GM12864 (cell line): ENCODE results near the gene NTN5.
"Not testable (repeated sequence)": the region's sequence is repeated elsewhere in the genome, so short reads cannot be mapped to it uniquely, and the experiment has no call there.

ENCODE experiments used
- DNase-seq: peaks from one replicate; pipeline ENCODE4 v3.0.0-alpha.2; 2011; ENCODE audit warnings: low read depth
- H3K4me3 ChIP-seq: 2 replicates; pipeline ENCODE4 v1.5.1; 2011; ENCODE audit warnings: mild to moderate bottlenecking, low read depth, low read length, control low read depth
- TF ChIP-seq, protein P1 (sequence below): IDR thresholded peaks from 2 replicates; pipeline ENCODE4 v1.5.1; 2011; ENCODE audit warnings: low read depth, mild to moderate bottlenecking, moderate library complexity, low read length, control low read depth, inconsistent platforms; ENCODE audit errors: missing control alignments

The NTN5 gene

DNA sequence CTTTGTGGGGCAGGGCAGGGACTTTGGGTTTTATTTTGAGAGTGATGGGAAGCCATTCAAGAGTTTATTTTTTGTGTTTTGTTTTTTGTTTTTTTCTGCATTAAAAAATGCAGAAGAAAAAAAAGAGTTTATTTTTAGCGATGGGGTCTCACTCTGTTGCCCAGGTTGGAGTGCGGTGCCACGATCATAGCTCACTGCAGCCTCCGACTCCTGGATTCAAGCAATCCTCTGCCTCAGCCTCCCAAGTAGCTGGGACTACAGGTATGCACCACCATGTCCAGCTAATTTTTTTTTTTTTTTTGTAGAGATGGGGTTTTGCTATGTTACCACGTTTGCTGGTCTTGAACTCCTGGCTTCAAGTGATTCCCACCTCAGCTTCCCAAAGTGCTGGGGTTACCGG, 14.3 kb downstream of the NTN5 start:
- no peak for DNase-seq
- H3K4me3 ChIP-seq: no peak overlapping the region
- TF ChIP-seq, protein P1, sequence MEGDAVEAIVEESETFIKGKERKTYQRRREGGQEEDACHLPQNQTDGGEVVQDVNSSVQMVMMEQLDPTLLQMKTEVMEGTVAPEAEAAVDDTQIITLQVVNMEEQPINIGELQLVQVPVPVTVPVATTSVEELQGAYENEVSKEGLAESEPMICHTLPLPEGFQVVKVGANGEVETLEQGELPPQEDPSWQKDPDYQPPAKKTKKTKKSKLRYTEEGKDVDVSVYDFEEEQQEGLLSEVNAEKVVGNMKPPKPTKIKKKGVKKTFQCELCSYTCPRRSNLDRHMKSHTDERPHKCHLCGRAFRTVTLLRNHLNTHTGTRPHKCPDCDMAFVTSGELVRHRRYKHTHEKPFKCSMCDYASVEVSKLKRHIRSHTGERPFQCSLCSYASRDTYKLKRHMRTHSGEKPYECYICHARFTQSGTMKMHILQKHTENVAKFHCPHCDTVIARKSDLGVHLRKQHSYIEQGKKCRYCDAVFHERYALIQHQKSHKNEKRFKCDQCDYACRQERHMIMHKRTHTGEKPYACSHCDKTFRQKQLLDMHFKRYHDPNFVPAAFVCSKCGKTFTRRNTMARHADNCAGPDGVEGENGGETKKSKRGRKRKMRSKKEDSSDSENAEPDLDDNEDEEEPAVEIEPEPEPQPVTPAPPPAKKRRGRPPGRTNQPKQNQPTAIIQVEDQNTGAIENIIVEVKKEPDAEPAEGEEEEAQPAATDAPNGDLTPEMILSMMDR: no peak

DNA sequence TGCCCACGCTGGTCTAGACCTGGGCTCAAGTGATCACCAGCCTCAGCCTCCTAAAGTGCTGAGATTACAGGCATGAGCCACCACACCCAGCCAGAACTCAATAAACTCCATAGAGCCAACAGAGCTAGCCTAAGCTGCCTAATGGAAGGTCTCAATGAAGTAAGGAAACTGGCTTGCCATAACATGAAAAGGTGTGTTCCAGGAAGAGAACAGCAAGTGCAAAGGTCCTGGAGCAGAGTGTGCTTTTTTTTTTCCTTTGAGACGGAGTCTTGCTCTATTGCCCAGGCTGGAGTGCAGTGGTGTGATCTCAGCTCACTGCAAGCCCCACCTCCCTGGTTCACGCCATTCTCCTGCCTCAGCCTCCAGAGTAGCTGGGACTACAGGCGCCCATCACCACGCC, 15.0 kb downstream of the NTN5 start:
- H3K4me3 ChIP-seq, DNase-seq: not testable (repeated sequence)

DNA sequence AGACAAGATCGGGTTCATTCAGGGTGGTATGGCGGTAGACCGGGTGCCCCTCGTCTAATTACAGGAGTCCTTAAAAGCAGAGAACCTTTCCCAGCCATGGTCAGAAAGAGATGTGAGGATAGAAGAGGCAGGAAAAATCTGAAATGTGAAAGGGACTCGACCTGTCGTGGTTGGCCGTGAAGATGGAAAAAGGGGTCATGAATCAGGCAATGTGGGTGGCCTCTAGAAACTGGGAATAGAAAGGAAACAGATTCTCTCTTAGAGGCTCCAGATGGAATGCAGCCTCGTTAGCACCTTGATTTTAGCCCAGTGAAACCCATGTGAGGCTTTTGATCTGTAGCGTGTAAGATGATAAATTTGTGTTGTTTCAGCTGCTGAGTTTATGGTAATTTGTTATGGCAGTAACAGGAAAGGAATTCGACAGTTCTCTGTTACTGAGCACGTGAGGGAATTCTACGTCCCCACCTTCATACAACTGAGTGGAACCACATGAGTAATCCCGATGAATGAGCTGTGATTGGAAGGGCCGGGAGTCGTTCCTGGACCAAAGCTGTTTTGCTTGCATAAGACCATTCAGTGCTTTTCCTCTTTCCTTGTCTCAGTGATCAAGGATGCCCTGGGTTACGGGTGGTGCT, 15.9 kb downstream of the NTN5 start:
- DNase-seq: no peak
- TF ChIP-seq, protein P1: no peak
- no peak overlapping the region for H3K4me3 ChIP-seq

DNA sequence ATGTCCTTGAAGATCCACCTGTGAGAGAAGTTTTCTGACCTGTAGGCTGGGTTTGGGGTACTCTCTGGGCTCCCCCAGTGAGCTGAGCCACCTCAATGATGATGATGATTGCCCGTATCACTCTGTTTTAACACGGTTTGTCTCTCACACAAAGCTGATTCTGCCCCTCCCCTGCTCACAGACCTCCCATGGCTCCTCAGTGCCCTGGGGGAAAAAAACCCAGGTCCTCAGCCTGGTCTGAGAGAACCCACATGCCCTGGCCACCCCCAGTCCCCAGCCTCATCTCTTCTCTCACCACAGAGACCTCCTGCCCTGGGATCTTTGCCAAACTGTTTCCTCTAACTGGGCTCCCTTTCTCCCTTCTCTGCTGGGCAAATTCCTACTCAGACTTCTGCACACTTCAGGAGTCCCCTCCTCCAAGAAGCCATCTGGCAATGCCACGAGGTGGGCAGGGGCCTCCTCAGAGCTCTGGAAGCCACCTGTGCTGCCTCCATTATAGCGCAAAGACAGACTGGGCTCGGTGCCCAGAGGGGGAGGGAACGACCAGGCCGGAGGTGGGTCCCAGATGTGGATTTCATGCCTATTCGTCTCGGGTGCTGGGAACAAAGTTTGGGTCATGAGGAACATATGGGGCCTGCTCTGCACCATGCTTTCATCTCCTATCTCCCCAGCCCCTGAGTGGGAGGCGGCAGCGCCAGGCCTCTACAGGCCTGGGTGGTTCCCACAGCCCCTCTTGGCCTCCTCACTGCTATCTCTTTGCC, 18.3 kb downstream of the NTN5 start:
- DNase-seq: no peak
- no peak overlapping the region for H3K4me3 ChIP-seq

DNA sequence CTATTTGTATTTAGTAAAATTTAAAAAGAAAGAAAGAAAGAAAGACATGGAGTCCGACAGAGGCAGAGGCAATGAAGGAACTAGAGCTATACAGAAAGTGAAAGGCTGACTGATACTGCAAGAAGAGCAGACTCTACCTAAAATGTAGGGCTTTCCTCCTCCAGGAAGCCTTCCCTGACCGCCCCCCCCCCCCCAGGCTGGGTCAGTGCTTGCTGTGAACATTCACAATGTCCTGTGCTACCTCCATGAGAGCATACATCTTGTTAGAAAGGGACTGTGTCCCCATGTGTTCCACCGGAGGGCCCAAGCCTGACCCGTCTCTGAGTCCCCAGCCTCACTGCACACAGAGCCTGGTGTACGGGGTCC, 21.2 kb downstream of the NTN5 start:
- no peak for DNase-seq
- H3K4me3 ChIP-seq: no peak overlapping the region
- TF ChIP-seq, protein P1: no peak

More for the DNA sequence above, 18.3 kb downstream of the NTN5 start:
- TF ChIP-seq, protein P1: no peak

DNA sequence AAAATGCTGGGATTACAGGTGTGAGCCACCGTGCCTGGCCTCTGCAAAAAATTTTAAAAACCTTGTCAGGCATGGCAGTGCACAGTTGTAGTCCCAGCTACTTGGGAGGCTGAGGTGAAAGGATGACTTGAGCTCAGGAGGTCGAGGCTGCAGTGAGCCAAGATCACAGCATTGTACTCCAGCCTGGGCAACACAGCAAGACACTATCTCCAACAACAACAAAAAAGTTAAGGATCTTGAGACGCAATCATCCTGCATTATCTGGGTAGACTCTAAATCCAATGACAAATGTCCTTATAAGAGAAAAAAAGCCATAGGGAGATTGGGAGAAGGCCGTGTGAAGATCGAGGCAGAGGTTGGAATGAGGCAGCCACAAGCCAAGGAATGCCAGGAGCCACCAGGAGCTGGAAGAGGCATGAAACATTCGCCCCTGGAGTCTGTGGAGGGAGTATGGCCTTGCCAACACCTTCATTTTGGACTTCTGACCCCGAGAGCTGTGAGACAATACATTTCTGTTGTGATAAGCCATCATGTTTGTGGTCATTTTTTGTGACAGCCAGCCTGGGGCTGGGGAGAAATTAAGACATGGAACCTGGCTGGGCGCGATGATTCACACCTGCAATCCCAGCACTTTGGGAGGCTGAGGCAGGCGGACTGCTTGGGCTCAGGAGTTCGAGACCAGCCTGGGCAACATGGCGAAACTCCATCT, 21.7 kb downstream of the NTN5 start:
- no peak for DNase-seq
- TF ChIP-seq, protein P1: no peak
- H3K4me3 ChIP-seq: no peak overlapping the region

DNA sequence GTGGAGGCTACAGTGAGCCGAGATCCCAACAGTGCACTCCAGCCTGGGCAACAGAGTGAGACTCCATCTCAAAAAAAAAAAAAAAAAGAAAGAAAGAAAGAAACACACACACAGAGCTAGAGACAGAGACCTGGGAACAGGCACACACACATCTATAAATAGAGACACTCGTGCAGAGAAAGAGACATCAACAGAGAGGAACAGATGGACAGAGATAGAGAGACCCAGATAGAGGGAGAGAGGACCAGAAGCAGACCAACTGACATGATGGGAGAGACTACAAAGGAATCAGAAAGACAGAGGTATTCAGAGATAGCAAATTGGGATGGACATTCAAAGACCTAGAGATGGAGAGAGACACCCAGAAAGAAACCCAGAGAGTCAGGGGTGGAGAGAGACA, 24.7 kb downstream of the NTN5 start:
- DNase-seq: no peak
- H3K4me3 ChIP-seq: no peak overlapping the region

More for the DNA sequence above, 24.7 kb downstream of the NTN5 start:
- TF ChIP-seq, protein P1: no peak
